Loucy (cell line): Measurements from ENCODE around the gene NR2C2.

Experiments
- EZH2phosphoT487 ChIP-seq: fragments of 200-600 bp; IDR thresholded peaks from 2 replicates; pipeline ENCODE4 v1.6.1; 2018; ENCODE audit warnings: antibody characterized with exemption, mild to moderate bottlenecking, moderate library complexity, borderline replicate concordance
- TF ChIP-seq, protein P1 (sequence below): fragments of 200-600 bp; sonication (generic); conservative IDR thresholded peaks from 2 replicates; pipeline ENCODE4 v1.5.1; 2014; ENCODE audit warnings: mild to moderate bottlenecking, antibody characterized with exemption, low read length

DNA sequence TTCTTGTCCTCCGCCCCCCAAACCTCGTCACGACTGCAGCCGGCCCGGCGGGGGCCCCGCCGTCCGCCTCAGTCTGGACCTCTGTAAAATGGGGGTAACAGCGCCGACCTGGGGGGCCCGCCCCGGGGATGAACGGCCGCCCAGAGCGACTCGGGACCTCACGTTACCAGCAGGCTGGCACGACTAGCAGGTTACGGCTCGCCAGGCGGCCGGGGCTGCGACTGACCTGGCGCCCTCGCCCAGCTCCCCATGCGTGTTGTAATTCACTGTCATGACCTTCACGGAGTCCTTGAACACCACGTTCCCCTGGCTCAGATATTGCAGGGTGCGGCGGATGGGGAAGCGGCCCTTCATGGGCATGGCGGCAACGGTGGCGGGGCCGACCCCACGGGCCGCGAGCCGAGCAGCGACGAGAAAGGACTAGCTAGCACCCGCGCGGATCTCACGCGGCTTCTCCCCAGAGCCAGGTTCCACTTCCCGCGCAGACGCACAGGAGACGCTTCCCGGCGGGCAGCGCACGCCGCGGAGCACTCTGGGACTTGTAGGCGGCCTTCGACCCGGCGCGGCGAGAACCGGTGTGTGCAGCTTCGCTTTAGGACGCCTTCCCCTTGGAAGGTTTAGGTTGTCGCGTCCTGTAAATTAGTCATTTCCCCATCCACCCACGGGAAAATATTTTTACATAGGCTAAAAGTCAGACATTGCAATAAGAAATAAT is 117.6 kb downstream of the NR2C2 start, which contains the start of gene MRPS25:
- TF ChIP-seq, protein P1, sequence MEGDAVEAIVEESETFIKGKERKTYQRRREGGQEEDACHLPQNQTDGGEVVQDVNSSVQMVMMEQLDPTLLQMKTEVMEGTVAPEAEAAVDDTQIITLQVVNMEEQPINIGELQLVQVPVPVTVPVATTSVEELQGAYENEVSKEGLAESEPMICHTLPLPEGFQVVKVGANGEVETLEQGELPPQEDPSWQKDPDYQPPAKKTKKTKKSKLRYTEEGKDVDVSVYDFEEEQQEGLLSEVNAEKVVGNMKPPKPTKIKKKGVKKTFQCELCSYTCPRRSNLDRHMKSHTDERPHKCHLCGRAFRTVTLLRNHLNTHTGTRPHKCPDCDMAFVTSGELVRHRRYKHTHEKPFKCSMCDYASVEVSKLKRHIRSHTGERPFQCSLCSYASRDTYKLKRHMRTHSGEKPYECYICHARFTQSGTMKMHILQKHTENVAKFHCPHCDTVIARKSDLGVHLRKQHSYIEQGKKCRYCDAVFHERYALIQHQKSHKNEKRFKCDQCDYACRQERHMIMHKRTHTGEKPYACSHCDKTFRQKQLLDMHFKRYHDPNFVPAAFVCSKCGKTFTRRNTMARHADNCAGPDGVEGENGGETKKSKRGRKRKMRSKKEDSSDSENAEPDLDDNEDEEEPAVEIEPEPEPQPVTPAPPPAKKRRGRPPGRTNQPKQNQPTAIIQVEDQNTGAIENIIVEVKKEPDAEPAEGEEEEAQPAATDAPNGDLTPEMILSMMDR: no peak
- no peak for TF ChIP-seq EZH2phosphoT487
